GM19193 (cell line): ENCODE data around the gene SIGLEC8.

Source experiments
- POLR2A ChIP-seq: IDR thresholded peaks from 4 replicates; pipeline ENCODE4 v1.6.1; 2011; ENCODE audit not compliant: insufficient read depth, insufficient read length; ENCODE audit errors: extremely low read depth

SIGLEC8 gene

DNA sequence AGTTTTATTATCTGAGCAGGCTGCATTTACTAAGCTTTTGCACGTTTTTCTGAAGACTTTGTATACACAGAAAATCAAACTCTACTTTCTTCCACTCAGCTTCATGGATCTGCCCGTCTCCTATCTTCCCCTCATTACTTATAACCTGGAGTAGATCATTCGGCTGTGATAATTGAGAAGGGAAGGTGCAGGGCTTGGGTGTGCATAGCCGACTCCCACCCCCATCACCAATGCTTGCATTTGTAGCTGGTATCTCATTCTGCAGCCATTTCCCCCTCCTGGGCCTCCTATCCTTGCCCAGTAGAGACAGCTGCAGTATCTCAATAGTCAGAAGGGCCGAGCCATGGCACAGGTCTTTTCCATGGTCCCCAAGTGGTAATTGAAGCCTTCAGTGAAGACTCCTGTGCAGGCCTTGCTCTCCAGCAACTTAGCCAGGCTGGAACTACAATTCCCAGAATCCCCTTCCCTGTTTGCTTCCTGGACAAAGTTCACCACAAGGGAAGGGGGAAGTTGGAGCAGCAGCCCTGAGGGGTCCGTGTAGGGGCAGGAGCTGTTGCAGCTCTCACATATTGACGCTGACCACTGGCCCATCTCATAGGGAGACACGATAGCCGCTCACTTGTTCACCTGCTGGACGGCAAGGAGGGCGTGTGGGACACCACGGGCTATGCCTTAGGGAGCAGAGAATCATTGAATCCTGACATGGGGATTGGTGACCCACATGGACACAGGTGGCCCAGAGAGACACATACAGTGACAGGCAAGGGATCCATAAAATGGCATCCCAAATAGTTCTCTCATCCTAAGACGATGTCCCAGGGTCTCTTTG lies 2.1 kb upstream of the SIGLEC8 start:
- no peak for TF ChIP-seq POLR2A

DNA sequence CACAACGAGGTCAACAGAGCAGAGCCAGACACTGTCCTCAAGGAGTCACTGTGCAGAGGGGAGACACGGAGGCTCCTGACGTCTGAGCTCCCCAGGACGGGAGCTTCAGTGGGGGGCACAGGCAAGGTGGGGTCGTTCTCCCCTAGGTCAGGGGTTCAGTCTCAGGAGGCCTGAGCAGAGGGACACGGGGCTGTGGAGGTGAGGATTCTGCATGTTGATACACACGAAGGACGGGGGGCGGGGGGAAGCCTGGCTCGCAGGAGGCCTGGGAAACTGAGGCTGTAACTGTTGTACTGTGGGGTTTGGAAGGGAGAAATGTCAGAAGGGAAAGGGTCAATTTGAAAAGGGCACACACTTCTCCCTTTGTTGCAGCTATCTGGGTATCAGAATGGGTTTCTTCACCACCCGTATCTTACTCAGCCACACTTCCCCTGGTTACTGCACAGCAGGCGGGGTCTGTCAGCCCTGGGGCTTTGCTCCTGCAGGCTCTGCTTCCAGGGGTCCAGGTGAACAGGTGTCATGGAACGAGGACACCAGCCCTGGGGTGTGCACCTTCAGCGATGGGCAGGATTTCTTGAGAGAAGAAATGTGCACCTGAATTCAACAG lies 748 bp upstream of the SIGLEC8 start:
- TF ChIP-seq POLR2A = no peak

DNA sequence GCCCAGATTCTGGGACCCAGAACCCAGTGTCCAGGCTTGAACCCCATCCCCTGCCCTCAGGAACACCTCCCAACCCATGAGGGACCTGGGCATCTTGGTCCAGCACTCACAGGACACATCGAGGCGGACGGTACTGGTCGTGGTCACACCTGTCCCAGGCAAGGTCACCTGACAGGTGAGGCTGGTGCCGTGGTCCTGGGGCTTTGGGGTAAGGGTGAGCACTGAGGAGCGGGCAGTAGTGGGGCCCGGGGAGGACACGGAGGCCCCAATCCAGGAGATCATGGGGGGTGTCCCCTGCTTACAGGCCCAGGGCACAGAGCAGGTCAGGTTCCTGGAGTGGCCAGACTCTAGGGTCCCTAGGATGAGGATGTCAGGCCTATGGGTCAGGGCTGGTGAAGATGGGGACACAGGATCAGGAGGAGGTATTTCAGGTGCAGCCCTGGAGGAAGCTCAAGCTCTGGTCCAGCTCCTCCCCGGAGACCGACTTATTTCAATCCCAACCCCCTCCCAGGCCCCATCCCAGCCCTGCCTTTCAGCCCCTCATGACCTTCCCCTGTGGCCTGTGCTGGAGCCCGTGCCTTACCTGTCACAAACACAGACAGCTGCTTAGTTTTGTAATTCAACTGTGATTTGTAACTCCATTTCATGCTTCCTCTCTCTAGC lies 772 bp downstream of the SIGLEC8 start:
- no peak for TF ChIP-seq POLR2A

DNA sequence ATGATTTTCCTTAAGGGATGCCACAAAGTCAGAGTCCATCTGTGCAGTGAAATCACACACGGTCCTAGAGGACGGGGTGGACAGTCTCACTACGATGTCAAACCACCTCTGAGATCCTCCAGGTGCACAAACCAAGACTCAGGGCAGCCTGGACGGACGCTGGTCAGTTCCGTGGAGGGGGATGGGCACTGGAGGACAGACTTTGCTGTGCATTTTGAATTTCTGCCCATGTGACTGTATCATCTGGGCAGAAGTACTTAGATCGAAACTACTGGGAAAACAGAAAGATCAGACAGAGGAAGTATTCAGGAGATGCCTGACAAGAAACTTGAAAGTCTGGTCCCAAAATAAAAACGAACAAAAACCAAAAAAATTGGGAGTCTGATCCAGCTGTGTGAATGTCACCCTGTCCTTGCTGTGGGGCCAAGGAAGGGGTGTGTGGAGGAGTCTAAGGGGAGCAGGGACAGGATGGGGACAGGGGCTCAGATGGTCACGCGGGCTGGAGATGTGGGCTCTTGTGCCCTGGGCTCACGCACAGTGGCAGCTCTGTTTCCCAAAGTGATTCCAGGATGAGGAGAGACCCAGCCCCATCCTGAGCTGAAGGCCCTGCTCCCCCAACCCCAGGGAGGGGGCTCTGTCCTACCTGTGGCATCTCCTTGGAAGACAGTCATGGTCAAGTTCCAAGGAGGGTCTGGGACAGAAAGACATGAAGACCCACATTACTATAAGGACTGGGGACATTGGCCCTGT lies 1.5 kb downstream of the SIGLEC8 start:
- no peak for TF ChIP-seq POLR2A

DNA sequence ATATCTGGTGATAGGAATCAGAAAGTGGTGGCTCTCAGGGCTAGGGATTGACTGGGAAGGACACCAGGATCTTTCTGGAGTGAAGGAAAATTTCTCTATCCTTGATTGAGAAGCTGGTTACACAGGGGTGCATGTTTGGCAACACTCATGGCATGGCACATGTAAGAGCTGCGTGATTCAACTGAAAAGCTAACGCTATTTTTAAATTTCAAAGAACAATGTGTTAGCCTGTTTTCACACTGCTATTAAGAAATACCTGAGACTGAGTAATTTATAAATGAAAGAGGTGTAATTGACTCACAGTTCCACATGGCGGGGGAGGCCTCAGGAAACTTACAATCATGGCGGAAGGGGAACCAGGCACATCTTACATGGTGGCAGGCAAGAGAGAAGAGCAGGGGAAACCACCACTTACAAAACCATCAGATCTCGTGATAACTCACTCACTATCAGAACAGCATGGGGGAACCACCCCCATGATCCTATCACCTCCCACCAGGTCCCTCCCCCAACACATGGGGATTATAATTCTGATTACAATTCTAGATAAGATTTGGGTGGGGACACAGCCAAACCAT lies 7.4 kb downstream of the SIGLEC8 start:
- TF ChIP-seq POLR2A = no peak

DNA sequence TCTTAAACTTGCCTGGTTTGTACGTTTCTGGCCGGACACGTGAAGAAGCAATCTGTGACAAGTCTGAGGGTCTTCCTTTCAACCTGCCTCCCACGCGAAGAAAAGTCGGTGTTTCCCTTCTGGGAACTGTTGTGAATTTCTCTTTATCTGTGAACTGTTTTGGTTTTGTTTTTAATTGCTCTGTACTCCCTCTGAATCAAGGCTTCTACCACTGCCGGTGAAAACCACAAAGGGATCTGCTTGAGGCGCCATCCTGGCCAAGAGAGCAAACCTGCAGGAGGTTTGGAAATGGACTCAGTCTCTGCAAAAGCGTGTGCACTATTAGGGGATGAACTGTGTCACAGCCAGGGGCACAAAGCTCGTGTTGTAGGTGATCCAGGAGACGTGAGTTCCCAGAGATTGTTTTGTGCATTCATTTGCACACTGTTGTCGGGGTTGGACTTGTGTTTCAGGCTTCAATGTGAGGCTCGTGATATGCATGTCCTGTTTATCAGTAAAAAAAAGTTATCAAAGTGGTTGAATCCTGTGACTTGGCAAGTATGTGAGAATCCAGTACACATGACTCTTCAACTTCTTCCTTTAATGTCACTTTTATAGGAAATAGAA lies 9.7 kb downstream of the SIGLEC8 start:
- TF ChIP-seq POLR2A = no peak

DNA sequence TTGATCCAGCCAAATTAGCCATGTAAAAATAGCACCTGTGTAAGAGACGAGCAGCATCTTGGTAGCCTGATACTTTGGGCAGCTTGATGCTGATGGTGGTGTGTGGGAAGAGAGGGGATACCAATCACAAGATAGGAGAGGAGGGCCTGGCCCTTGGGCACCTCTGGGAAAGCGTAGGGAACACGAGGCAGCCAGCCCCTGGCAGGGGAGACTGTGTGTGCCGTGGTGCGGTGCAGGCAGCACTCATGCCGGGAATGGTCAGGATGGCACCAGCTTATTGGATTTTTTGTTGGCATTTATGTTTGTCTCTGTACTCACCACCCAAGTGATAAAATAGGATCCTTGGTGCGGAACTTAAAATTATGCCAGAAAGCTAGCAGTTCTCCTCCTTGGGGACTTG lies 10.2 kb downstream of the SIGLEC8 start:
- TF ChIP-seq POLR2A = no peak

DNA sequence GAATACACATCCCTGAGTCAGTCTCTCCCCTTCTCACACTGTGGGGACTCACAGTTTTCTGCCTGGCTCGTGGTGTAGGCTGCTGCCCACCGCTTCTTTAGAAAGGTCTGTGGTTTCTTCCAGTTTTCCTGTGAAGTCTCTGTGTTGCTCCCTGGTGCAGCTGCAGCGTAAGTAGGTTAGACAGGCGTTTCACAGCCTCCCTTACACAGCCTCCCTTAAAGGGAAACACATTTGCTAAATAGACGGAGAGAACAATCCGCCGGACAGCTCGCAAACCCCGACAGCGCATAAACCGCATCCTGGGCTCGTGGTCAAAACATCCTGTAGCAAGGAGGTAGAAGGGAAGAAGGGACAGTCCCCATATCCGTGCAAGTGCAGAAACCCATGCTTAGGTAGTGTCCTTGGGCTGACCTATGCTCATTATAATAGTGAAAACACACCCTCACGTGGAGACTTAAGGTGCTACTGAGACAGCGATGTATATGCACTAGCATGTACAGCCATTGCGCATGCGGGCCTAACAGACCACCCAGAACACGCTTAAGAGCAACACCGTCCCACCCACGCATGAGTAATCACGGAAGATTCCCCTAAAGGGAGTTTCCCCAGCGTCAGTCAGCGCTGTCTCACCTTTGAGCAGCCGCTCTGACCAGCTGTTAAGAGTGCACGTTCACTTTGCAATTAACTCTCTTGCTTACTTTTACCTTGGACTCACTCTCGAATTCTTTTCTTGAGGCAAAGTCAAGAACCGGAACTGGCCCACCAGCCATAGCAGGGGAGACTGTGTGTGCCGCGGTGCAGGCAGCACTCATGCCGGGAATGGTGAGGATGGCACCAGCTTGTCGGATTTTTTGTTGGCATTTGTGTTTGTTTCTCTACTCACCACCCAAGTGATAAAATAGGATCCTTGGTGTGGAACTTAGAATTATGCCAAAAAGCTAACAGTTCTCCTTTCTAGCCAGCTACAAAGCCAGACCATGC lies 16.6 kb downstream of the SIGLEC8 start:
- no peak for TF ChIP-seq POLR2A

DNA sequence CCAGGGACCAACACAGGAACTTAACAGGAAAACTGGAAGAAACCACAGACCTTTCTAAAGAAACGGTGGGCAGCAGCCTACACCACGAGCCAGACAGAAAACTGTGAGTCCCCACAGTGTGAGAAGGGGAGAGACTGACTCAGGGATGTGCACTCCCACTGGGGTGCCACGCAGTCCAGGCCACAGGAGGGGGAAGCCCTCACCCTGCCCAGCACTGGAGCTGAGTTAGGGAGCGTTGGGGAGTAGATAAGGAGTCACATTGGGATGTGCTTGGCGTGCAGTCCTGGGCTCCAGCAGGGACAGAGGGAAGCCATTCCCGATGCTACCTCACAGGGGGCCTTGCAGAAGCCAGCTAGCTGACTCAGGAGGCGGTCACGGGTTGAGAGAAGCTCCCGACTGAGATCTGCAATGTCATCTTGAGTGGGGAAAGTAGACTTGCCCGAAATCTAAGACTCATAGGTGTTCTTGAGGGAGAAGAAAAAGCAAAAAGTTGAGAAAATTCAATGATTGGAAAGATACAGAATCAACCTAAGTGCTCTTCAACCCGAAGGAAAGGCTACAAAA lies 17.3 kb downstream of the SIGLEC8 start:
- TF ChIP-seq POLR2A = no peak

DNA sequence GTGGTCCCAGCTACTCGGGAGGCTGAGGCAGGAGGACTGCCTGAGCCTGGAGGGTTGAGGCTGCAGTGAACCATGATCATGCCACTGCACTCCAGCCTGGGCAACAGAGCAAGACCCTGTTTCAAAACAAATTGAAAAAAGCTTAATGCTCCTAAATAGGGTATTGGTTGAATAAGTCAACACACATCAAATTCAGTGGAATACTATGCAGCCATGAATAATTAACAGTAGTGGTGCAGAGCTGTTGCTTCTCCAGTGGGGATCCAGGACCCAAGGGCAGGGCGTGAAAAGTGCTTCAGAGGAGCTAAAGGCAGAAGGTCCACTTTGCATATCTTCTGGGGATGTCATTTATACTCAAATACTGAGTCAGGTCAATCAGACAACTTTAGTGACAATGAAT lies 18.2 kb downstream of the SIGLEC8 start:
- no peak for TF ChIP-seq POLR2A

DNA sequence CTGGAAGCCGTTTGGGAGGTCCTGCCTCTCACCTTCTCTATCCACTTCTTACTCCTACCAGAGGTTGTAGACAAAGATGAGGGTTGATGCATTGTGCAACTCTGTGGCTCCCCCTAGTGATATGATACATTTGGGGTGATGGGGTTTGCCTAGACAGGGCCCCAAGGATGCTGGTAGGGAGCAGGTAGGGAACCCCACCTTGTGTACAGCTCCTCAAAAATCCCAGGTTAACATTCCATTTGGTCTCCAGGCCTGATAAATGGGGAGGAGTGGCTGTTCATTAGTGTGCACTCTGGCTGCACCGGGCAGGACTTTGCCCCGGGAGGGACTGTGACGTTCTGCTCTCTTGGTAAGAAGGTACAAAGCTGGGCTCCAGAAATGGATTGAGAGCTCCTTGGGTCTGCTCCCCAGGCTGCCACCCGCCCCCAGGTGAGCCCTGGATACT lies 19.2 kb downstream of the SIGLEC8 start:
- no peak for TF ChIP-seq POLR2A

DNA sequence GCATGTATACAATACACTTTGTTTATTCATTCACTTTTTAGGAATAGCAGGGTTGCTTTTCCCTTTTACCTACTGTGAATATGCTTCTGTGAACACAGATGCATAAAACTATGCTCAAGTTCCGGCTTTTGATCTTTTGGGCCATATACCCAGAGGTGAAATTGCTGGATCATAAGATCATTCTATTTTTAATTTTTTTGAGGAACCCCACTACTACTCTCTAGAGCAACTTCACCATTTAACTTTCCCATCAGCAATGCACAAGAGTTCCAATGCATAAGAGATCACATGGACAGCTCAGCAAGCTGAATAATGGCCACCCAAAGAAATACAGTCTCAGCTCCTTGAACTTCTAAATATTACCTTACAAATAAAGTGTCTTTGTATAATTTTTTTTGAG lies 23.8 kb downstream of the SIGLEC8 start:
- TF ChIP-seq POLR2A = no peak

DNA sequence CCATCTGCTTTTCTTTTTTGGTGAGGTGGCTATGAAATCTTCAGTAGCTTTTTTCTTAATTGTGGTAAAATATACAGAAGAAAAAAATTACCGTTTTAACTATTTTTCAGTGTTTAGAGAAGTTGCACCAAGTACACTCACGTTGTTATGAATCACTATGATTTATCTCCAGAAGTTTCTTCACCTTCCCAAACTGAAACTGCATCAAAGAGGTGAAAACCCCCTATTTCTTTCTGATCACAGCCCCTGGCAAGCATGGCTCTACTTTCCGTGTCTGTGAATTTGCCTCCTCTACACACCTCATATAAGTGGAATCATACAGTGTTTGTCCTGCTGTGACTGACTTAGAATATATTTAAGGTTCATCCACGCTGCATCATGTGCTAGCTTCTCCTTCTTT lies 25.2 kb downstream of the SIGLEC8 start:
- no peak for TF ChIP-seq POLR2A
